ENCODE results near the gene ATP10B.

DNA sequence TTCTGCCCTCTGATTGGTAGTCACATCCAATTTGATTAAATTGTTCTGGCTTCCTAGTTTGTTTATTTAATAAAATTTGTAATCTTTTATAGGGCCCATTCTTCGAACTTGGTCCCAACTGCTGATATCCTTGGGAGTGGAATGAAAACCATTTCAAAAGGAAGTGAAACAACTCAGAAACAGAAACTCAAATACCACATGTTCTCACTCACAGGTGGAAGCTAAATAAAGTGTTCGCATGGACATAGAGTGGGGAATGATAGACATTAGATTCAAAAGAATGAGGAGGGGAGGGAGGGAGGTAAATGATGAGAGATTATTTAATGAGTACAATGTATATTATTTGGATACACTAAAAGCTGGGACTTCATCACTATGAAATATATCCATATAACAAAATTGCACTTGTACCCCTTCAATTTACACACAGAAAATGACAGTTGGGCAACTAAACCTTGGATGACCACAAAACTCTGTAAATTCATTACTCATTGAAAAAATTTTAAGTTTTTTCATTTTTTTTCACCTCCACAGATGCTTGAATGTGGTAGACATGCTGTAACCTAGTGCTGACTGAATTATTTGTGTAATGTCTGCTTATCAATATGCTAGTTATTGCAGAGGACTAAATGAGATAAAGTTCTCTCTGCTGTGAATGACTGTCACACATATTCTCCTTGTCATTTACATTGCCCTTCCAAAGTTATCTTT, 16.0 kb downstream of the ATP10B start:
- TF ChIP-seq, protein P1, sequence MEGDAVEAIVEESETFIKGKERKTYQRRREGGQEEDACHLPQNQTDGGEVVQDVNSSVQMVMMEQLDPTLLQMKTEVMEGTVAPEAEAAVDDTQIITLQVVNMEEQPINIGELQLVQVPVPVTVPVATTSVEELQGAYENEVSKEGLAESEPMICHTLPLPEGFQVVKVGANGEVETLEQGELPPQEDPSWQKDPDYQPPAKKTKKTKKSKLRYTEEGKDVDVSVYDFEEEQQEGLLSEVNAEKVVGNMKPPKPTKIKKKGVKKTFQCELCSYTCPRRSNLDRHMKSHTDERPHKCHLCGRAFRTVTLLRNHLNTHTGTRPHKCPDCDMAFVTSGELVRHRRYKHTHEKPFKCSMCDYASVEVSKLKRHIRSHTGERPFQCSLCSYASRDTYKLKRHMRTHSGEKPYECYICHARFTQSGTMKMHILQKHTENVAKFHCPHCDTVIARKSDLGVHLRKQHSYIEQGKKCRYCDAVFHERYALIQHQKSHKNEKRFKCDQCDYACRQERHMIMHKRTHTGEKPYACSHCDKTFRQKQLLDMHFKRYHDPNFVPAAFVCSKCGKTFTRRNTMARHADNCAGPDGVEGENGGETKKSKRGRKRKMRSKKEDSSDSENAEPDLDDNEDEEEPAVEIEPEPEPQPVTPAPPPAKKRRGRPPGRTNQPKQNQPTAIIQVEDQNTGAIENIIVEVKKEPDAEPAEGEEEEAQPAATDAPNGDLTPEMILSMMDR (conservative IDR thresholded peaks at IDR 0.05; ENCODE audit: low read length) = no peak
- TF ChIP-seq EZH2phosphoT487 (IDR thresholded peaks at IDR 0.05; ENCODE audit: borderline replicate concordance, low read depth, low read length) = no peak
